ENCODE measurements around the gene LARP6.

LARP6 gene

GRCh38 chr15:70792171-70792573 lies 61.8 kb downstream of the LARP6 start:
- no peak for DNase-seq

- DNase-seq = no peak
Observed at GRCh38 chr15:70791259-70791658, 62.7 kb downstream of the LARP6 start.

GRCh38 chr15:70789213-70789612 lies 64.7 kb downstream of the LARP6 start:
- no peak for DNase-seq

GRCh38 chr15:70788114-70789049 lies 65.6 kb downstream of the LARP6 start:
- no peak for DNase-seq

GRCh38 chr15:70786996-70787395 lies 67.0 kb downstream of the LARP6 start:
- no peak for DNase-seq

- DNase-seq = no peak
Observed at GRCh38 chr15:70783610-70784022, 70.3 kb downstream of the LARP6 start.

GRCh38 chr15:70783041-70783440 lies 70.9 kb downstream of the LARP6 start:
- DNase-seq = no peak

- no peak for DNase-seq
Observed at GRCh38 chr15:70781236-70781635, 72.7 kb downstream of the LARP6 start.
